Activated CD4-positive, alpha-beta T cell treated with anti-CD3 and anti-CD28 coated beads for 36 hours (primary cell): Measurements from ENCODE around the gene NPAS3. TPM values are rescaled to one million over a fixed set of nuclear protein-coding genes. Genes with fewer than 3 reads are reported as not detected.

Experiments
- ATAC-seq: fragments of 200-7000 bp; cut with Tn5 transposase; one replicate; pipeline ENCODE4 v1.10.0; 2021; ENCODE audit warnings: mild to moderate bottlenecking, moderate library complexity
- CTCF ChIA-PET: fragments of 350-600 bp; sonication (Branson Sonifier 250); formaldehyde crosslinking; loops from one replicate; lab custom pipeline; 2021; ENCODE audit warnings: antibody characterized with exemption; lab: Charles Lee
- POLR2A ChIA-PET: fragments of 350-600 bp; sonication (Branson Sonifier 250); formaldehyde crosslinking; loops from one replicate; lab custom pipeline; 2021; ENCODE audit warnings: antibody characterized with exemption, inconsistent platforms; lab: Charles Lee
- DNase-seq: peaks from one replicate; pipeline ENCODE4 v3.0.0-alpha.2; 2020
- H3K27ac Mint-ChIP-seq: one replicate; pipeline ENCODE4 v1.8.0; 2021; ENCODE audit warnings: mixed read lengths
- H3K27me3 Mint-ChIP-seq: one replicate; pipeline ENCODE4 v1.8.0; 2021; ENCODE audit warnings: mixed read lengths
- H3K36me3 Mint-ChIP-seq: one replicate; pipeline ENCODE4 v1.8.0; 2021; ENCODE audit warnings: low read depth, mixed read lengths
- H3K4me1 Mint-ChIP-seq: one replicate; pipeline ENCODE4 v1.8.0; 2021; ENCODE audit warnings: mixed read lengths
- H3K4me3 Mint-ChIP-seq: one replicate; pipeline ENCODE4 v1.8.0; 2021; ENCODE audit warnings: mild to moderate bottlenecking, moderate library complexity, mixed read lengths
- H3K9me3 Mint-ChIP-seq: one replicate; pipeline ENCODE4 v1.8.0; 2021; ENCODE audit warnings: low read depth, mixed read lengths
- intact Hi-C, 2 experiments: fragments of 100-400 bp; cut with DNase I in 1 of 2; cut with micrococcal nuclease in 1 of 2; formaldehyde crosslinking; loops; one replicate each; pipeline versions ENCODE4 v1.14.2 to v1.15.1; 2022 to 2024; cut with DNase I, micrococcal nuclease
- total RNA-seq, 2 experiments: library from RNA; stranded (reverse); gene quantifications; one replicate each; pipeline ENCODE4 v1.2.3, GENCODE V29; 2021

The NPAS3 gene
- total RNA-seq, 2 experiments from 2014 or later: not detected

- POLR2A ChIA-PET: no interaction called here
- no peaks in the 10 kb centered on the region for H3K9me3 Mint-ChIP-seq
- ATAC-seq (no peak), DNase-seq (no peak)
- H3K4me1 Mint-ChIP-seq: no peaks in the 10 kb centered on the region
- no peak overlapping the region for H3K4me3 Mint-ChIP-seq
- H3K27me3 Mint-ChIP-seq: no peaks in the 10 kb centered on the region
- intact Hi-C loops: no loop called here
- no peak overlapping the region for H3K27ac Mint-ChIP-seq
- H3K36me3 Mint-ChIP-seq: no peaks in the 10 kb centered on the region
- CTCF ChIA-PET: no interaction called here
Observed at GRCh38 chr14:33309106-33309505, 370.4 kb downstream of the NPAS3 start.

- no peaks in the 10 kb centered on the region for H3K4me1 Mint-ChIP-seq
- no peaks in the 10 kb centered on the region for H3K27me3 Mint-ChIP-seq
- no peak for ATAC-seq
- intact Hi-C loops: no loop called here
- POLR2A ChIA-PET: no interaction called here
- CTCF ChIA-PET: no interaction called here
- no peak overlapping the region for H3K27ac Mint-ChIP-seq
- peaks cover 2% of the 10 kb centered on the region for H3K9me3 Mint-ChIP-seq
- no peak for DNase-seq
- H3K4me3 Mint-ChIP-seq: no peak overlapping the region
- no peaks in the 10 kb centered on the region for H3K36me3 Mint-ChIP-seq
Observed at GRCh38 chr14:33315217-33315616, 376.5 kb downstream of the NPAS3 start.

DNA sequence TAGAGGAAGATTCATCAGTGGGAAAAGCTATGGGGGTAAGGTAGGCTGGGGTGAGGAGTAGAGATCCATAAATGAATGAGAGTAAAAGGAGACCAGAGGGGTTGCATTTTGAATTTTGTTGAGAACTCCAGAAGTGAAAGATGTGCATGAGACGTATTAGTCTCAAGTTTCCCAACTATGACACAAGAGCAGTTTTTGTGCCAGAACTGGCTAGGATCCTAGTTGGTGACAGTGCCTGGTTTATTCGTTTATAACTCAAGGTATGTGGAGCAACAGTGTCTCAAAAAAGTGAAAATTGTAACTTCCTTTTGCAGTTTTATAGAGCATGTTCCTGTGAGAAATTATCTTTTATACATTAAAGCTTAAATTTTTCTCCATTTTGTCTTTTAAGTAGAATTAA, 377.0 kb downstream of the NPAS3 start:
- no peak for ATAC-seq
- CTCF ChIA-PET: no interaction called here
- peaks cover 2% of the 10 kb centered on the region for H3K9me3 Mint-ChIP-seq
- H3K27ac Mint-ChIP-seq: no peak overlapping the region
- H3K4me1 Mint-ChIP-seq: no peaks in the 10 kb centered on the region
- intact Hi-C loops: no loop called here
- no peaks in the 10 kb centered on the region for H3K36me3 Mint-ChIP-seq
- H3K4me3 Mint-ChIP-seq: no peak overlapping the region
- POLR2A ChIA-PET: no interaction called here
- H3K27me3 Mint-ChIP-seq: no peaks in the 10 kb centered on the region
- no peak for DNase-seq

GRCh38 chr14:33317675-33318074, 379.0 kb downstream of the NPAS3 start:
- no peaks in the 10 kb centered on the region for H3K36me3 Mint-ChIP-seq
- intact Hi-C loops: no loop called here
- POLR2A ChIA-PET: no interaction called here
- no peak overlapping the region for H3K4me3 Mint-ChIP-seq
- H3K27ac Mint-ChIP-seq: no peak overlapping the region
- no peaks in the 10 kb centered on the region for H3K4me1 Mint-ChIP-seq
- no peak for DNase-seq
- CTCF ChIA-PET: no interaction called here
- peaks cover 2% of the 10 kb centered on the region for H3K9me3 Mint-ChIP-seq
- ATAC-seq: no peak
- no peaks in the 10 kb centered on the region for H3K27me3 Mint-ChIP-seq

GRCh38 chr14:33323979-33324378, 385.3 kb downstream of the NPAS3 start:
- POLR2A ChIA-PET: no interaction called here

GRCh38 chr14:33331176-33331949, 392.7 kb downstream of the NPAS3 start:
- intact Hi-C loops: no loop called here
- CTCF ChIA-PET: no interaction called here

More at GRCh38 chr14:33323979-33324378, 385.3 kb downstream of the NPAS3 start:
- Mint-ChIP-seq H3K4me3 (no peak overlapping the region), H3K36me3 (no peaks in the 10 kb centered on the region), H3K27me3 (no peaks in the 10 kb centered on the region), H3K27ac (no peak overlapping the region), H3K9me3 (peaks cover 2% of the 10 kb centered on the region), H3K4me1 (no peaks in the 10 kb centered on the region)
- CTCF ChIA-PET: interaction anchor here (1.6 kb wide), 1 partner anchor 19 kb away, joined by 3 read pairs; no protein-coding TSS in a partner anchor
- intact Hi-C loops: no loop called here
- no peak for ATAC-seq
- no peak for DNase-seq

DNA sequence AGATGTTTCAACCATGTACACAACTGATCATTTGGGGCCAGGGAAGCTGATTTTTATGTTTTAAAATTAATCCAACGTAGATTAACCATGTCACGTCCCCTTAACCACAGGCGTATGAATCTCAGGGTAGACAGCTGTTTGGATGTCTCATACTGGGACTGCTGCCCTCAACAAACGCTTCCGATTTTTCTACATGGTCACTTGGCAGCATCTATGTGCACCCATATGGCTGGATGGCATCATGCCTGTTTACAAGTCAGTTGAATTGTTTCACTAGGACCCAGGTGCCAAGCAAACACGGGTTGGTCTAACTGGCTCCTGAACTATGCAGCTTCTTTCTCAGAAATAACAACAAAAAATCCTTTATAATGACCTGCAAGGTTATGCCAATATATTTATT, 393.8 kb downstream of the NPAS3 start:
- ATAC-seq (no peak), DNase-seq (no peak)
- no peak overlapping the region for H3K4me3 Mint-ChIP-seq
- intact Hi-C loops: no loop called here
- H3K9me3 Mint-ChIP-seq: peaks cover 7% of the 10 kb centered on the region
- no peaks in the 10 kb centered on the region for H3K36me3 Mint-ChIP-seq
- ChIA-PET CTCF (no interaction called here), POLR2A (no interaction called here)
- H3K27ac Mint-ChIP-seq: no peak overlapping the region
- no peaks in the 10 kb centered on the region for H3K4me1 Mint-ChIP-seq
- no peaks in the 10 kb centered on the region for H3K27me3 Mint-ChIP-seq

More at GRCh38 chr14:33331176-33331949, 392.7 kb downstream of the NPAS3 start:
- POLR2A ChIA-PET: no interaction called here
- DNase-seq (no peak), ATAC-seq (no peak)
- Mint-ChIP-seq H3K27me3 (no peaks in the 10 kb centered on the region), H3K4me3 (no peak overlapping the region), H3K27ac (no peak overlapping the region), H3K36me3 (no peaks in the 10 kb centered on the region), H3K9me3 (peaks cover 2% of the 10 kb centered on the region), H3K4me1 (no peaks in the 10 kb centered on the region)

DNA sequence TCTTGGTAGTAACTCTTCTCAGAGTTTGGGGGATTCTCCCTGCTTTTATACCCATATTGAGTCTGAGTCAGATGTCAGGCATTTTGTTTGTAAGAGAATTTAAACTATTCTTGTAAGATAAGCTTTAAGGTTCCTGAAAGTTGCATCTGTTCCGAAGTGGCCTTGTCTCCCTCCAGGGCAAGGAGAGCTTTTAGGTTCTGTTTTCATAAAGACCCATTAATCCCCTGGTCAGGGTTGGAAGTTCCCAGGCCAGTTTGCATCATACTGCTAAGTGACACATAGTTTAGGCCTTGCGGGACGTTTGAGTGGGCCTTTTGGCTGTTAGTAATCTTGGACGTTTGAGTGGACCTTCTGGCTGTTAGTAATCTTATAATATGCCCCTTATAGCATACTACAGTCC, 396.7 kb downstream of the NPAS3 start:
- no peaks in the 10 kb centered on the region for H3K27me3 Mint-ChIP-seq
- no peak overlapping the region for H3K27ac Mint-ChIP-seq
- H3K36me3 Mint-ChIP-seq: no peaks in the 10 kb centered on the region
- intact Hi-C loops: no loop called here
- H3K9me3 Mint-ChIP-seq: peaks cover 9% of the 10 kb centered on the region
- DNase-seq: no peak
- H3K4me3 Mint-ChIP-seq: no peak overlapping the region
- ATAC-seq: no peak
- ChIA-PET POLR2A (no interaction called here), CTCF (no interaction called here)
- no peaks in the 10 kb centered on the region for H3K4me1 Mint-ChIP-seq

DNA sequence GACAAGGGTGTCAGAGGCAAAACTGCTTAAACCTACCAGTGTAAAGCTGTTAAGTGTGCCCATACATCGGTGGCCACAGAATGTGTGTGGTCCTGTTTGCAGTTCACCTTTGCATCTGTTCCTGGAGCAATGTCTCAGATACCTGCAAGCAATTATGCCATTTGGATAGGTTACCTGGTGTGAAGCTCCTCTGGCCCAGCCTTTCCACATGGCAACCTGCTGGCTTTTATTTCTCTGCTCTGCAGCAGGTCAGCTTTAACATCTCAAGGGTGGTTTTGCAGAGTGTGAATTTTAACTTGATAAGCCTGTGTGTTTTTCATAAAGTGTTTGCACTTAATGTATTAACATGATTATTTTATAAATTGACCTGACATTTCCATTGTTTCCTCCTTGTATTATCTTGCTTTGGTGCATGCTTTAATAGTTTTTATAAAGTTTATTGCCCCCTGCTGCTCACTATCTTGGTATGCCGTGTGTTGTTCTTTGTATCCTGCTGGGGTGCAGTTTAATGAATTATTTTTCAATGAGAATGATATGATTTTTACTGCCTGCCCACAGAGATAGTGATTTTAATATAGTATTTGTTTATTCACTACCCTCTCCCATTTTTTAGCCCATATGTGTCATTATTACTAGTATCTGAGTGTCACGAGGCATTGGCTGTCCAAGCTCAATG, 403.8 kb downstream of the NPAS3 start:
- no peak overlapping the region for H3K4me3 Mint-ChIP-seq
- POLR2A ChIA-PET: no interaction called here
- H3K9me3 Mint-ChIP-seq: peaks cover 4% of the 10 kb centered on the region
- DNase-seq (no peak), ATAC-seq (no peak)
- H3K4me1 Mint-ChIP-seq: no peaks in the 10 kb centered on the region
- CTCF ChIA-PET: no interaction called here
- no peaks in the 10 kb centered on the region for H3K27me3 Mint-ChIP-seq
- intact Hi-C loops: no loop called here
- H3K36me3 Mint-ChIP-seq: no peaks in the 10 kb centered on the region
- H3K27ac Mint-ChIP-seq: no peak overlapping the region

GRCh38 chr14:33343016-33343415, 404.3 kb downstream of the NPAS3 start:
- intact Hi-C loops: no loop called here
- H3K4me3 Mint-ChIP-seq: no peak overlapping the region
- no peaks in the 10 kb centered on the region for H3K36me3 Mint-ChIP-seq
- no peaks in the 10 kb centered on the region for H3K27me3 Mint-ChIP-seq
- no peak for ATAC-seq
- peaks cover 4% of the 10 kb centered on the region for H3K9me3 Mint-ChIP-seq
- DNase-seq: no peak
- H3K4me1 Mint-ChIP-seq: no peaks in the 10 kb centered on the region
- POLR2A ChIA-PET: no interaction called here
- no peak overlapping the region for H3K27ac Mint-ChIP-seq
- CTCF ChIA-PET: no interaction called here

- H3K36me3 Mint-ChIP-seq: no peaks in the 10 kb centered on the region
Observed at GRCh38 chr14:33347796-33348195, 409.1 kb downstream of the NPAS3 start.

GRCh38 chr14:33348510-33348909, 409.8 kb downstream of the NPAS3 start:
- intact Hi-C loops: no loop called here
- POLR2A ChIA-PET: no interaction called here
- Mint-ChIP-seq H3K9me3 (no peaks in the 10 kb centered on the region), H3K4me3 (no peak overlapping the region), H3K4me1 (no peaks in the 10 kb centered on the region), H3K27ac (no peak overlapping the region), H3K36me3 (no peaks in the 10 kb centered on the region), H3K27me3 (no peaks in the 10 kb centered on the region)
- DNase-seq (no peak), ATAC-seq (no peak)
- CTCF ChIA-PET: no interaction called here

More at GRCh38 chr14:33347796-33348195, 409.1 kb downstream of the NPAS3 start:
- no peaks in the 10 kb centered on the region for H3K4me1 Mint-ChIP-seq
- CTCF ChIA-PET: no interaction called here
- no peak overlapping the region for H3K4me3 Mint-ChIP-seq
- no peak overlapping the region for H3K27ac Mint-ChIP-seq
- ATAC-seq: no peak
- intact Hi-C loops: no loop called here
- no peak for DNase-seq
- POLR2A ChIA-PET: no interaction called here
- H3K27me3 Mint-ChIP-seq: no peaks in the 10 kb centered on the region
- no peaks in the 10 kb centered on the region for H3K9me3 Mint-ChIP-seq
